ENCODE measurements around the gene DYSF.

The DYSF gene

GRCh38 chr2:71556692-71557250 is 103.4 kb downstream of the DYSF start:
- H3K9me3 Mint-ChIP-seq = no peaks in the 10 kb centered on the region
- peaks cover 51% of the 10 kb centered on the region for H3K4me1 Mint-ChIP-seq
- H3K27me3 Mint-ChIP-seq (ENCODE audit: low read depth, poor library complexity) = peaks cover 18% of the 10 kb centered on the region
- no peaks in the 10 kb centered on the region for H3K36me3 Mint-ChIP-seq (ENCODE audit: low read depth)
- H3K27ac Mint-ChIP-seq = peak overlapping the region; percentile 24
- TF ChIP-seq, protein P1, sequence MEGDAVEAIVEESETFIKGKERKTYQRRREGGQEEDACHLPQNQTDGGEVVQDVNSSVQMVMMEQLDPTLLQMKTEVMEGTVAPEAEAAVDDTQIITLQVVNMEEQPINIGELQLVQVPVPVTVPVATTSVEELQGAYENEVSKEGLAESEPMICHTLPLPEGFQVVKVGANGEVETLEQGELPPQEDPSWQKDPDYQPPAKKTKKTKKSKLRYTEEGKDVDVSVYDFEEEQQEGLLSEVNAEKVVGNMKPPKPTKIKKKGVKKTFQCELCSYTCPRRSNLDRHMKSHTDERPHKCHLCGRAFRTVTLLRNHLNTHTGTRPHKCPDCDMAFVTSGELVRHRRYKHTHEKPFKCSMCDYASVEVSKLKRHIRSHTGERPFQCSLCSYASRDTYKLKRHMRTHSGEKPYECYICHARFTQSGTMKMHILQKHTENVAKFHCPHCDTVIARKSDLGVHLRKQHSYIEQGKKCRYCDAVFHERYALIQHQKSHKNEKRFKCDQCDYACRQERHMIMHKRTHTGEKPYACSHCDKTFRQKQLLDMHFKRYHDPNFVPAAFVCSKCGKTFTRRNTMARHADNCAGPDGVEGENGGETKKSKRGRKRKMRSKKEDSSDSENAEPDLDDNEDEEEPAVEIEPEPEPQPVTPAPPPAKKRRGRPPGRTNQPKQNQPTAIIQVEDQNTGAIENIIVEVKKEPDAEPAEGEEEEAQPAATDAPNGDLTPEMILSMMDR (IDR thresholded peaks at IDR 0.05) = no peak
- no peak overlapping the region for H3K4me3 Mint-ChIP-seq
- no peak for DNase-seq

DNA sequence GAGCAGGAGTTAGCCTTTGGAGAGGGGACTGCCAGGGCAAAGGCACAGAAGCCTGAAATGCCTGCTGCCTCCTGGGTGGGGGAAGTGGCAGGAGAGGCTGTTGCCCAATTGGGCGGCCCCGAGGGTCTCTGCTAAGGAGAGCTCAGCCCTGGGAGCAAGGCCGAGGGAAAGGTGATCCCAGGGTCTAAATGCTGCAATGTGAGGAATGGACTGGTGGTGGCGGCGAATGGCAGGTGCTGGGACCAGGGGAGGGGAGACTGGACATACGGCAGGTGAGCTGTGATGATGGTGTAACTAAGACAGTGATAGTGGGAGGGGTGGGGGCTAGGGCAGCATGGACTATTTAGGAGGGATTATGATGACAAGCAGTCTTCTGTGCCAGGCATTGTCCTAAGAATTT is 104.0 kb downstream of the DYSF start:
- H3K27me3 Mint-ChIP-seq (ENCODE audit: low read depth, poor library complexity) = peaks cover 18% of the 10 kb centered on the region
- DNase-seq = no peak
- TF ChIP-seq, protein P1 (IDR thresholded peaks at IDR 0.05) = no peak
- H3K4me1 Mint-ChIP-seq = peaks cover 55% of the 10 kb centered on the region
- H3K4me3 Mint-ChIP-seq = no peak overlapping the region
- no peaks in the 10 kb centered on the region for H3K9me3 Mint-ChIP-seq
- H3K36me3 Mint-ChIP-seq (ENCODE audit: low read depth) = no peaks in the 10 kb centered on the region
- peak overlapping the region; percentile 24 for H3K27ac Mint-ChIP-seq

GRCh38 chr2:71558300-71559051 is 105.1 kb downstream of the DYSF start:
- Mint-ChIP-seq H3K4me1 (peaks cover 58% of the 10 kb centered on the region), H3K27ac (no peak overlapping the region), H3K27me3 (ENCODE audit: low read depth, poor library complexity) (peaks cover 18% of the 10 kb centered on the region), H3K9me3 (no peaks in the 10 kb centered on the region), H3K4me3 (no peak overlapping the region), H3K36me3 (ENCODE audit: low read depth) (no peaks in the 10 kb centered on the region)
- TF ChIP-seq, protein P1 (IDR thresholded peaks at IDR 0.05) = no peak
- no peak for DNase-seq

DNA sequence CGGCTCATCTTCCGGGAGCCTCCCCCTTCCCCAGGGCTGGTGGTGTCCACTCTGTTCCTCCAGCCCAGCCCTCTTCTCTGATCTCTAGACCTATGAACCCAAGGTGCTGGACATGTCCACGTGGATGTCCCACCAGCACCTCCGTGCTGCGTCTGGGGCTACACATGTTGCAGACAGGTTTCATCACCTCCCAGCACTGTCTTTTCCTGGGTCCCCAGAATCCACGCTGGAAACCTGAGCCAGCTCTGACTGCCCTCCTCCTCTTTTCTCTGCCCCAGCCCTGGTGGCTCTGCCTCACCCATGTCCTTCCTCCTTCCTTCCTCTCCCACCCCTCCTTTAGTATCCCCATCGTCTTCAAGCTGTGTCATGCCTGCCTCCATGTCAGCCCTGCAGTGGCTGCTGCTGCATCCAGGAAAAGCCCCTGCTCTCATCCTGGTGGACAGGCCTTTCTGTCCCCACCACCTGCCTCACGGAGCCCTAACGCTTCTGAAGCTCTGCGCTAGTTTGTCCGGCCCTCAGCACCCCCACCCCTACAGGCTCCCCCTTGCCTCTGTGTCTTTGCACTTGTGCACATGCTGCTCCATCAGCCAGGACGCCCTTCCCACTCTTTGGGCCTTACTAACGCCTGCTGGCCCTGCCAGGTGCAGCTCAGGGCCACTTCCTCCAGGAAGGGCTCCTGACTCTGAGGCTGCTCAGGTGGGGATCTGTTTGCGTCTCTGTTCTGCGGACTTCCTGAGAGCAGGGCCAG is 105.9 kb downstream of the DYSF start:
- Mint-ChIP-seq H3K27ac (no peak overlapping the region), H3K9me3 (no peaks in the 10 kb centered on the region), H3K27me3 (ENCODE audit: low read depth, poor library complexity) (peaks cover 17% of the 10 kb centered on the region), H3K4me1 (peaks cover 66% of the 10 kb centered on the region), H3K36me3 (ENCODE audit: low read depth) (no peaks in the 10 kb centered on the region), H3K4me3 (peak overlapping the region; percentile 9)
- TF ChIP-seq, protein P1 (IDR thresholded peaks at IDR 0.05) = no peak
- DNase-seq = no peak

DNA sequence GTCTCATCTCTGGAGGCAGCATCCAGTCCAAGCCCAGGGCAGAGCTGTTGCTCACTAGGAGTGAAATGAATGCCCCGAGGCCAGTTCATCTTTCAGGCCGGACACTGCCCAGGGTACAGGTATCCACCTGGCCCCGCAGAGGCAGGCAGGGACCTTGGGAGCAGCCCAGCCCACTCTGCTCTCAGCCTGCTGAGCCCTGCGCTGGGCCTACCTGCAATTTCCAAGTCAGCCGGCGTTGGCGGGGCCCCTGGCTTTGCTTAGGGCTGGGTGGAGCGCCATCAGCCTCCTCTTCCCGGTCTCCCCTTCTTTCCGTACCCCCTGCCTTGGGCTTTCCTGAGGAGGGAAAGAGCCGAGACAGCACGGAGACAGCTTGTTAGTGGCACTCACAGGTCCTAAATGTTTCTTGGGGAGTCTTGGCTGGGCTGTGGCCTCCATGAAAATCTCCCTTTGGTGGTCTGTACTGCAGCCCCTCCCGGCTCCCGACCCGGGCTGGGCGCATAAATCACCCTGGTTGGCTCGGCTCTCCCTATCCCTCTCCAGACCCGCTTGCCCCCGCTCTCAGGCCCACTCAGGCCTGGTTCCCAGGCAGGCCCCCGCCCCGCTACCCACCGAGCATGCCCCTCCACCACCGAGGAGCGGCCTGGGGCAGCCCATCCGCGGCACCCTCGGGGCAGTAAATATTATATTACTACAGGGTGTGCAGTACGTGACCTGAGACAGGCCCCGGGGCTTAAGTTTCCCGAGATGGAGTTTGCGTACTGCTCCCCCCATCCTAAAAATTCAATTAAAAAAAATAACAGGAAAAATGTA is 106.7 kb downstream of the DYSF start:
- TF ChIP-seq, protein P1 (IDR thresholded peaks at IDR 0.05) = no peak
- Mint-ChIP-seq H3K9me3 (no peaks in the 10 kb centered on the region), H3K4me3 (peak overlapping the region; percentile 42), H3K4me1 (peaks cover 66% of the 10 kb centered on the region), H3K36me3 (ENCODE audit: low read depth) (no peaks in the 10 kb centered on the region), H3K27ac (no peak overlapping the region), H3K27me3 (ENCODE audit: low read depth, poor library complexity) (peaks cover 12% of the 10 kb centered on the region)
- DNase-seq = peak; percentile 48
